ENCODE results near the gene ATP2B2. TPM values are rescaled to one million over a fixed set of nuclear protein-coding genes. Genes with fewer than 3 reads are reported as not detected.

ATP2B2 gene
- polyA plus RNA-seq, 1 experiment, result not detected

DNA sequence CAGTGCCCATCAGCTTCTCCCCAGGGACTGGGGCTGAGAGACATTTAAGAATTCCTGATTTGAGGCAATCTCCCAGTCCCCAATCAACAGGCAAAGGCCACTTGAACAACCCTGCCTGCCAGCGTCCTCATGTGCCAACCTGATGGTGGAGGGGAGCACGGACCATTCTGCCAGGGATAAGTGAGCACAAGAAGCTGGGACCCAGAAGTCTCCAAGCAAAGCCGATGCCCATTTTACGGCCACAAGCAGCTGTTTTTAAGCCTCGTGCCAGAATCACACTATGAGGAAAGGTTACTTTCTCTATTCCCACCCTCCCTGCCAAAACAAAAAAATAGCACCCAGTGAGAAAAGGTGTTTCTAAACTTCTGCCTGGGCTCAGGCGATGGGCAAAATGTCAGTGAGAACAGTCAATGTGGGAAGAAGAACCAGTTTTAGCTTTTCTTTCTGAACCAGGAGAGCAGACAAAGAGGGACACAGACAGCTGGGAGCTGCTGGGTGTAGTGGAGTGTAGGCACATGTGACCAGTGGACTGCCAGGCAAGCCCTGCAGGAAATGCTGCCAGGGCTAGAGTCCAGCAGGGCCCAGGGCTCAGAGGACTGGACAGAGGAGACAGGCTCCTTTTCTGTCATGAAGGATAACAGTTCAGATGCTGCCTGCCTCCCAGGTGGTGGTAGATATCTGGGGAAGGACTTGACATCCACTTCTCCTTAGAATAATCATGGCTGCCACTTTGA is 57.7 kb downstream of the ATP2B2 start:
- CTCF ChIA-PET, result no interaction called here
- TF ChIP-seq, protein P1, sequence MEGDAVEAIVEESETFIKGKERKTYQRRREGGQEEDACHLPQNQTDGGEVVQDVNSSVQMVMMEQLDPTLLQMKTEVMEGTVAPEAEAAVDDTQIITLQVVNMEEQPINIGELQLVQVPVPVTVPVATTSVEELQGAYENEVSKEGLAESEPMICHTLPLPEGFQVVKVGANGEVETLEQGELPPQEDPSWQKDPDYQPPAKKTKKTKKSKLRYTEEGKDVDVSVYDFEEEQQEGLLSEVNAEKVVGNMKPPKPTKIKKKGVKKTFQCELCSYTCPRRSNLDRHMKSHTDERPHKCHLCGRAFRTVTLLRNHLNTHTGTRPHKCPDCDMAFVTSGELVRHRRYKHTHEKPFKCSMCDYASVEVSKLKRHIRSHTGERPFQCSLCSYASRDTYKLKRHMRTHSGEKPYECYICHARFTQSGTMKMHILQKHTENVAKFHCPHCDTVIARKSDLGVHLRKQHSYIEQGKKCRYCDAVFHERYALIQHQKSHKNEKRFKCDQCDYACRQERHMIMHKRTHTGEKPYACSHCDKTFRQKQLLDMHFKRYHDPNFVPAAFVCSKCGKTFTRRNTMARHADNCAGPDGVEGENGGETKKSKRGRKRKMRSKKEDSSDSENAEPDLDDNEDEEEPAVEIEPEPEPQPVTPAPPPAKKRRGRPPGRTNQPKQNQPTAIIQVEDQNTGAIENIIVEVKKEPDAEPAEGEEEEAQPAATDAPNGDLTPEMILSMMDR (IDR thresholded peaks at IDR 0.05; ENCODE audit: insufficient read depth, low read depth, low read length), result no peak

DNA sequence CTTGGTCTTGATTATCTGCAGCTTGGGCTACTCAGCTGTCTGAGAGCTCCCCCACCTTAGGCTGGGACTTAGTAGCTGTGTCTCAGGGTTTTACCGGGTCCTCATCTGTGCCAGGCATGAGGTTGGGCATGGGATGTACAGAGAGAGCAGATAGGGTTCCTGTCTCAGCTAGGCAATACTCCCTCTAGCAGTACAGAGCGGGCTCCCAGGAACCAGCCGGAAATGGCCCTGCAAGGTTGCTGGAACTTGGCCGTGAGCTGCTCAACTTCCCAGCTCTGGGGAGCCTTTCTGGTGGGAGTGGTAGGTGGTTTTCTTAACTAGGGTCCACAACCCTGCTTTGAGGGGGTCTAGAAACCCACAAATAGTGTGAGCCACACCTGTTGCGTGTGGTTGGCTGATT is 58.3 kb downstream of the ATP2B2 start:
- no peaks in the 10 kb centered on the region for H3K36me3 ChIP-seq (ENCODE audit: control insufficient read depth, insufficient read depth, low read length)
- TF ChIP-seq, protein P1 (IDR thresholded peaks at IDR 0.05; ENCODE audit: insufficient read depth, low read depth, low read length), result no peak
- DNase-seq (ENCODE audit: low read depth), result no peak
- no peak overlapping the region for H3K4me3 ChIP-seq (ENCODE audit: low read depth, low read length)
- POLR2A ChIA-PET, result no interaction called here
- peaks cover 1% of the 10 kb centered on the region; the same call in 1 of the 2 replicates for H3K27me3 ChIP-seq (ENCODE audit: control insufficient read depth, insufficient read depth, low read length)
- CTCF ChIA-PET, result no interaction called here

More for the DNA sequence above, 57.7 kb downstream of the ATP2B2 start:
- Histone ChIP-seq H3K27me3 (ENCODE audit: control insufficient read depth, insufficient read depth, low read length) (peaks cover 1% of the 10 kb centered on the region; the same call in 1 of the 2 replicates), H3K4me3 (ENCODE audit: low read depth, low read length) (no peak overlapping the region), H3K36me3 (ENCODE audit: control insufficient read depth, insufficient read depth, low read length) (no peaks in the 10 kb centered on the region)
- no peak for DNase-seq (ENCODE audit: low read depth)
- POLR2A ChIA-PET, result no interaction called here

DNA sequence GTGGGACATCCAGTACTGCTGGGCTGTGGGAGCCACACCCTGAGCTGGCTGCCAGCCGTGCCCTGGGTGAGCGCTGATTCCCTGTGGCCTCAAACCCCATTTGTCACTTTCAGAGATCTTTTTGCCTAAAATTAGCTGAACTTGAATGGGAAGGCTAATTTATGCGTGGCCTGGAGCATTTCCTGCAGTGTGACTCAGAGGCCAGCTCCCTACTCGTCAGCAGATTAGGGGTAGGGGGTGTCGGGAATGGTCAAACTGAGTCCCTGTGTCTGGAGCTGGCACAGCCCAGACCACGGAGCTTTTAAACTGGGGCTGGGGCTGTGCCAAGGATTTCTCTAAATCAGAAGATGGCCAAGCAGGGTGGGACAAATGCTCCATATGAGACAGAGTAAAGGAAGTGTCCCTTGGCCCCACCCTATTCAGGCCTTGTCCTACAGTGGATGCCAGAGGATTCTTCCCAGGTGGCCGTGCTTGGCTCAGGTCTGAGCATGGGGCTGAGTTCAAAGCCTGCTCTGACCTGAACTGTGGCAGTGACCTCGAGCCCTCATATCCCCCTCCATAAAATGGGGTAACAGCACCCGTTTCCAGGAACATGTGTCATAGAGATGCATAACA is 59.7 kb downstream of the ATP2B2 start:
- H3K36me3 ChIP-seq (ENCODE audit: control insufficient read depth, insufficient read depth, low read length), result no peaks in the 10 kb centered on the region
- H3K4me3 ChIP-seq (ENCODE audit: low read depth, low read length), result no peak overlapping the region
- POLR2A ChIA-PET, result no interaction called here
- CTCF ChIA-PET, result no interaction called here
- DNase-seq (ENCODE audit: low read depth), result no peak
- peaks cover 1% of the 10 kb centered on the region; the same call in 1 of the 2 replicates for H3K27me3 ChIP-seq (ENCODE audit: control insufficient read depth, insufficient read depth, low read length)
- TF ChIP-seq, protein P1 (IDR thresholded peaks at IDR 0.05; ENCODE audit: insufficient read depth, low read depth, low read length), result no peak

GRCh38 chr3:10444511-10444910 is 60.9 kb downstream of the ATP2B2 start:
- TF ChIP-seq, protein P1 (IDR thresholded peaks at IDR 0.05; ENCODE audit: insufficient read depth, low read depth, low read length), result no peak
- no peak for DNase-seq (ENCODE audit: low read depth)
- Histone ChIP-seq H3K27me3 (ENCODE audit: control insufficient read depth, insufficient read depth, low read length) (peaks cover 1% of the 10 kb centered on the region; the same call in 1 of the 2 replicates), H3K4me3 (ENCODE audit: low read depth, low read length) (no peak overlapping the region), H3K36me3 (ENCODE audit: control insufficient read depth, insufficient read depth, low read length) (no peaks in the 10 kb centered on the region)
- CTCF ChIA-PET, result interaction anchor here (0.6 kb wide), 1 partner anchor 12 kb away, joined by 3 read pairs; no protein-coding TSS in a partner anchor
- POLR2A ChIA-PET, result no interaction called here

DNA sequence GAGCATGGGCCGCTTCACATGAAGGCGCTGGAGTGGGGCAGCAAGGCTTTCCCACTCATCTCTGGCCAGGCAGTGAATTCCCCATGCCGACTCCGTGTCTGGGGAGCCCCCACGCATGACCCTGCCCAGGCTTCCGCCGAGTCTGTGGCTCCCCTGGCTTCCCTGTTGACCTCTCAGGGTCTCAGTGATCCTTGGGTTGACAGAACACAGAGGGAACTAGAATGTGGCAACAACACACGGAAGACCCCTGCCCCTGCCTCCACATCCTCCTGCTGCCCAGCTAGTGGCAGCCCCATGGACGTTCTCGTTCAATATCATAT is 61.3 kb downstream of the ATP2B2 start:
- no peak for DNase-seq (ENCODE audit: low read depth)
- H3K27me3 ChIP-seq (ENCODE audit: control insufficient read depth, insufficient read depth, low read length), result peaks cover 1% of the 10 kb centered on the region; the same call in 1 of the 2 replicates
- CTCF ChIA-PET, result interaction anchor here (0.6 kb wide), 1 partner anchor 11 kb away, joined by 3 read pairs; no protein-coding TSS in a partner anchor
- POLR2A ChIA-PET, result no interaction called here
- H3K4me3 ChIP-seq (ENCODE audit: low read depth, low read length), result no peak overlapping the region
- TF ChIP-seq, protein P1 (IDR thresholded peaks at IDR 0.05; ENCODE audit: insufficient read depth, low read depth, low read length), result no peak
- no peaks in the 10 kb centered on the region for H3K36me3 ChIP-seq (ENCODE audit: control insufficient read depth, insufficient read depth, low read length)

Data from BJ (cell line).